Esophagus muscularis mucosa (tissue), 3 donors: Measurements from ENCODE around the gene NOXA1.

Experiments
- POLR2A ChIP-seq: fragments of 450-650 bp; IDR thresholded peaks from one replicate; pipeline ENCODE4 v1.6.1; 2017; ENCODE audit warnings: antibody characterized with exemption, moderate library complexity, mild to moderate bottlenecking, low read depth
- POLR2AphosphoS5 ChIP-seq, 2 donors: sonication (generic); formaldehyde crosslinking; IDR thresholded peaks; one replicate each; pipeline ENCODE4 v1.6.1; 2017; ENCODE audit warnings: antibody characterized with exemption in 2 of 2
- TF ChIP-seq, protein P1 (sequence below), 3 experiments: fragments of 200-600 bp in 2 of 3; fragments of 450-650 bp in 1 of 3; sonication (generic) in 2 of 3; IDR thresholded peaks; one replicate each; pipeline ENCODE4 v1.5.1; 2017 to 2019; ENCODE audit warnings: antibody characterized with exemption in 3 of 3, mild to moderate bottlenecking in 2 of 3, moderate library complexity in 1 of 3

DNA sequence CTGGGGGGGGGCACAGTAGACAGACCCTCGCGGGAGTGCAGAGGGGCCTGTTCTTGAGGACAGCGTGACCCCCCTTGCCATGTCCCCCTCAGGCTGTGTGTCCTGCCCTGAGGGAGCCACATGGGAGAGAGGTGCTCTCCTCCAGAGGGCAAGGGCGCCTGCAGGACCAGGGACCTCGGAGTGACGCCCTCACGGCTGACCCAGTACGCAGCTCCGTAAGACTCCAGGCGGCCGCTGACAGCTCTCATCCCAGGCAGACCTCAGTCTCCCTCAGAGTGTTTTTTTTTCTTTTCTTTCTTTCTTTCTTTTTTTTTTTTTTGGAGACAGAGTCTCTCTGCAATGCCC is 27.6 kb upstream of the NOXA1 start:
- no peak for TF ChIP-seq POLR2AphosphoS5 (IDR thresholded peaks at IDR 0.05)
- TF ChIP-seq, protein P1, sequence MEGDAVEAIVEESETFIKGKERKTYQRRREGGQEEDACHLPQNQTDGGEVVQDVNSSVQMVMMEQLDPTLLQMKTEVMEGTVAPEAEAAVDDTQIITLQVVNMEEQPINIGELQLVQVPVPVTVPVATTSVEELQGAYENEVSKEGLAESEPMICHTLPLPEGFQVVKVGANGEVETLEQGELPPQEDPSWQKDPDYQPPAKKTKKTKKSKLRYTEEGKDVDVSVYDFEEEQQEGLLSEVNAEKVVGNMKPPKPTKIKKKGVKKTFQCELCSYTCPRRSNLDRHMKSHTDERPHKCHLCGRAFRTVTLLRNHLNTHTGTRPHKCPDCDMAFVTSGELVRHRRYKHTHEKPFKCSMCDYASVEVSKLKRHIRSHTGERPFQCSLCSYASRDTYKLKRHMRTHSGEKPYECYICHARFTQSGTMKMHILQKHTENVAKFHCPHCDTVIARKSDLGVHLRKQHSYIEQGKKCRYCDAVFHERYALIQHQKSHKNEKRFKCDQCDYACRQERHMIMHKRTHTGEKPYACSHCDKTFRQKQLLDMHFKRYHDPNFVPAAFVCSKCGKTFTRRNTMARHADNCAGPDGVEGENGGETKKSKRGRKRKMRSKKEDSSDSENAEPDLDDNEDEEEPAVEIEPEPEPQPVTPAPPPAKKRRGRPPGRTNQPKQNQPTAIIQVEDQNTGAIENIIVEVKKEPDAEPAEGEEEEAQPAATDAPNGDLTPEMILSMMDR (IDR thresholded peaks at IDR 0.05), result no peak
- TF ChIP-seq POLR2A, result no peak
